GM12865 (cell line): ENCODE data around the gene FBXL4.

Experiments used
- DNase-seq: peaks from one replicate; pipeline ENCODE4 v3.0.0; 2010; ENCODE audit warnings: low read depth
- H3K4me3 ChIP-seq: 2 replicates; pipeline ENCODE4 v1.5.1; 2011; ENCODE audit warnings: mild to moderate bottlenecking, low read depth, low read length, control low read depth
- TF ChIP-seq, protein P1 (sequence below): IDR thresholded peaks from 2 replicates; pipeline ENCODE4 v1.5.1; 2011; ENCODE audit warnings: low read length, control low read depth, low read depth, inconsistent platforms; ENCODE audit not compliant: insufficient read depth; ENCODE audit errors: missing control alignments

The FBXL4 gene

DNA sequence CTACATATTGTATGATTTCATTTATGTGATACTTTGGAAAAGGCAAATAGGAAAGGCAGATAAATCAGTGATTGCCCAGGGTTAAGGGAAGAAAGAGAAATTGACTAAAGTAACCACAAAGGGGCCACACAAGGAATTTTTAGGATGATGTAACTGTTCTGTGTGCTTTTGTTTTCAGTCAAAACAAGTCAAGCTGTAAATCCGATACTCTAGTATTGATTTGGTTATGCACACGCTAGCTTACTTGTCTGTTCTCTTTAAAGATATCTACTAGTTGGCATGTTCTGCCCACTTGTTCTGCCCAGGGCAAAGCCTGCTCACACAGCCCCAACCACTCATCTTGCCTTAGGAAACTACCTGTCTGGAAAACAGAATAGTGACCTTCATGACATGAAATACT, 6.4 kb downstream of the FBXL4 start:
- TF ChIP-seq, protein P1, sequence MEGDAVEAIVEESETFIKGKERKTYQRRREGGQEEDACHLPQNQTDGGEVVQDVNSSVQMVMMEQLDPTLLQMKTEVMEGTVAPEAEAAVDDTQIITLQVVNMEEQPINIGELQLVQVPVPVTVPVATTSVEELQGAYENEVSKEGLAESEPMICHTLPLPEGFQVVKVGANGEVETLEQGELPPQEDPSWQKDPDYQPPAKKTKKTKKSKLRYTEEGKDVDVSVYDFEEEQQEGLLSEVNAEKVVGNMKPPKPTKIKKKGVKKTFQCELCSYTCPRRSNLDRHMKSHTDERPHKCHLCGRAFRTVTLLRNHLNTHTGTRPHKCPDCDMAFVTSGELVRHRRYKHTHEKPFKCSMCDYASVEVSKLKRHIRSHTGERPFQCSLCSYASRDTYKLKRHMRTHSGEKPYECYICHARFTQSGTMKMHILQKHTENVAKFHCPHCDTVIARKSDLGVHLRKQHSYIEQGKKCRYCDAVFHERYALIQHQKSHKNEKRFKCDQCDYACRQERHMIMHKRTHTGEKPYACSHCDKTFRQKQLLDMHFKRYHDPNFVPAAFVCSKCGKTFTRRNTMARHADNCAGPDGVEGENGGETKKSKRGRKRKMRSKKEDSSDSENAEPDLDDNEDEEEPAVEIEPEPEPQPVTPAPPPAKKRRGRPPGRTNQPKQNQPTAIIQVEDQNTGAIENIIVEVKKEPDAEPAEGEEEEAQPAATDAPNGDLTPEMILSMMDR, result no peak
- DNase-seq, result no peak

DNA sequence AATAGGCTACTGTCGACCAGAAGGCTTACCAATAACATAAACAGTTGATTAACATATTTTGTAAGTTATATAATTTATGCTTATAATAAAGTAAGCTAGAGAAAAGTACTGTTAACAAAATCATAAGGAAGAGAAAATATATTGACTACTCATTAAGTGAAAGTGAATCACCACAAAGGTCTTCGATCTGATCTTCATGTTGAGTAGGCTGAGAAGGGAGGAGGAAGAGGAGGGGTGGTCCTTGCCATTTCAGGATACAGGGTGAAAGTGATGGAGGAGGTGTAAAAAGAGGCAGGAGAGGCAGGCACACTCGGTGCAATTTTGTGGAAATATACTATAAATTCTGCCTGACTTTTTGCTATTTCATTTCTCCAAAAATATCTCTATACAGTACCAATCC, 10.4 kb downstream of the FBXL4 start:
- TF ChIP-seq, protein P1, result no peak
- H3K4me3 ChIP-seq, result no peak overlapping the region
- DNase-seq, result no peak

More for the DNA sequence above, 6.4 kb downstream of the FBXL4 start:
- H3K4me3 ChIP-seq, result no peak overlapping the region

DNA sequence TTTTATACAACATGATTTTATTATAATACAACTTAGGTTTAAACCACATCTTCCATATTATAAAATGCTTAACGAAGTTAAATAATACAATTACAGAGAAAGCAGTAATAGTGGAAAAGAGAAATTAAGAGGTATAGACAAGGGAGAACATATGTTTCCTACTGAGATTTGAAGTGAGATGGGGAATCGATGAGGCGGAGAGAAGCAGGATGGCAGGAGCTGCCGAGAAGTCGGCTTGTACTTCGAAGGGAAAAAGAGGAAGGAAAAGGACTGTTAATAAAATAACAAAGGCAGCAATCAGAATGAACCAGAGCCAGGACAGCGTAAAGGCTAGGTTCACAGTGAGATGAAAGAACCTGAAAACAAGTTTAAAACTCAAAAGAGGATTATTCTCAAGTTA, 15.4 kb downstream of the FBXL4 start:
- DNase-seq, result no peak
- H3K4me3 ChIP-seq, result no peak overlapping the region
- TF ChIP-seq, protein P1, result no peak

DNA sequence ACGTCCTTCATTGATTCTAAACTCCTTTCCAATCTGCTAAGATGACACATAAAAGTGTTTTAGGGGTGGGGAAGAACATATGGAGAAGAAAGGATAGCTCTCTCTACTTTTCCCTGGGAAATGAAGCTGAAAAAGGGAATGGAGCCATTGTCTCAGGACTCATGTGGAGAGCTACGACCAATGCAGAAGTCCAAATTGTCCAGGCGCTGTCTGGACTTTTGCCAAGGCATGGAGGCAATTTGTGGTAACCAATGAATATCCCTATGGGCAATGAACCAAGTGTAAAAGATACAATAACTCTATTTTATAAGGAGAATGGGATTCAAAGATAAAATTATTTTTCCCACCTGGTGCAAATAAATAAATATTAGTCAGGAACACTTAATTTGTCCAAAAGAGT, 16.1 kb downstream of the FBXL4 start:
- no peak overlapping the region for H3K4me3 ChIP-seq
- DNase-seq, result no peak
- TF ChIP-seq, protein P1, result no peak

DNA sequence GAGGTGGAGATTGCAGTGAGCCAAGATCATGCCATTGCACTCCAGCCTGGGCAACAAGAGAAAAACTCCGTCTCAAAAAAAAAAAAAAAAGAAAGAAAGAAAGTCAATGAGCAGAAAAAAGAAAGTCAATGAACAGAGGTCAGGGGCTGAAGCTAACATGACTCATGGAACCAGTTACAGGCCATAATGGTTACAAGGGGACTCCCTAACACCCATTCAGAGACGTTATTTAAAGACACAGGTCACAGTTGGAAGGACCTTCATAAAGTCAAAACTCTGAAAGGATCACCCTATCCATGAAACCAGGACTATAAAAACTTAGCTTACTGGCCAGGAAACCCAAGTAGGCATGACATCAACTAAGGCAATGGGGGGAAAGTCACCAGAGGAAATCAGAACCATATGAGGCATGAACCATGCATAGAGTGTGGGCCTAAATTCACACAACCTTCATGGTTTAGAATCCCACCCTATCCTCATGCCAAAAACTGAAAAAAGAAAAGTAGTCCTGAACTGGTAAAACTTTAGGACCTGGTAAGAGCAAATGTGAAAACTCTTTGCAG, 18.2 kb downstream of the FBXL4 start:
- no peak for DNase-seq
- H3K4me3 ChIP-seq, result no peak overlapping the region
- TF ChIP-seq, protein P1, result no peak

DNA sequence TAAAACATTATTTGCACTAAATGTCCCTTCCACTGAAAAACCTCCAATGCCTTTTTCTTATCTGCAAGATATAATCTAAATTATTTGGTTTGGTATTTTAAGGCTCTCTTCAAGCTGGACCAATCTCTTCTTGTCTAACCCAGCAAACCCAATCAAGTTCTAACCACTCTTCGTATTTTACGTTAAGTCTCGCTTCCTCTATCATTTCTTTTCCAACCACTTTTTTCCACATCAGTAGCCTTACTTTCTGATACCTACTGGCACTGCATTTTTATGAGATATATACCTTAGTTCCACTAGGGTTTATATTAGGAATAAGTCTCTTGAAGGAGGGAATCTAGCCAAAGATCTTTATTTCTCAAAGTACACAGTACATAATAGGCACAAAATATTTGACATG, 19.1 kb downstream of the FBXL4 start:
- no peak overlapping the region for H3K4me3 ChIP-seq
- DNase-seq, result no peak
- TF ChIP-seq, protein P1, result no peak

DNA sequence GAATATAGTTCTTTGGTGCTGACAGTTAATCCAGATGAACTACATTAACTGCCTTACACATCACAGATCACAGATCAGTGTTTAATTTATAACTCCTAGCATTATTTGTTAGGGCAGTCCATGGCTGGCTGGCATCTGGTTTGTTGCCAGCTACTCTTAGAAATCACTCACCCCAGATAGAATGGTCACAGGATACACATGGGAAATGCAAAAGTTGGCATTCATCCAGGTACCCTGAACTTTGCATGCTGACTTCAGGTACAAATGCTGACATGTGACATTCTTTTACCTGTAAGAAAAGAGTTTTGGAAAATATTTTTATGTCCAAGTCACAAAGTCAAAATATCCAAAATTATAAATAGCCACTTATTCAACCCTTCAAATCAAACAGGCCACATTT, 20.2 kb downstream of the FBXL4 start:
- no peak overlapping the region for H3K4me3 ChIP-seq
- TF ChIP-seq, protein P1, result no peak
- DNase-seq, result no peak
